Activated CD8-positive, alpha-beta T cell treated with anti-CD3 and anti-CD28 coated beads for 36 hours (primary cell): ENCODE measurements around the gene BMERB1. TPM values are rescaled to one million over a fixed set of nuclear protein-coding genes. Genes with fewer than 3 reads are reported as not detected.
"Not testable (repeated sequence)": the region's sequence is repeated elsewhere in the genome, so short reads cannot be mapped to it uniquely, and the experiment has no call there.

Source experiments
- ATAC-seq: fragments of 200-7000 bp; cut with Tn5 transposase; one replicate; pipeline ENCODE4 v1.10.0; 2021; ENCODE audit warnings: mild to moderate bottlenecking, moderate library complexity
- CTCF ChIA-PET: fragments of 350-600 bp; sonication (Branson Sonifier 250); formaldehyde crosslinking; loops from one replicate; lab custom pipeline; 2021; ENCODE audit warnings: antibody characterized with exemption; lab: Charles Lee
- POLR2A ChIA-PET: fragments of 350-600 bp; sonication (Branson Sonifier 250); formaldehyde crosslinking; loops from one replicate; lab custom pipeline; 2021; ENCODE audit warnings: antibody characterized with exemption; lab: Charles Lee
- DNase-seq: peaks from one replicate; pipeline ENCODE4 v3.0.0-alpha.2; 2020
- H3K27ac Mint-ChIP-seq: one replicate; pipeline ENCODE4 v1.8.0; 2021; ENCODE audit warnings: mild to moderate bottlenecking, mixed read lengths
- H3K27me3 Mint-ChIP-seq: one replicate; pipeline ENCODE4 v1.8.0; 2021; ENCODE audit warnings: mixed read lengths
- H3K36me3 Mint-ChIP-seq: one replicate; pipeline ENCODE4 v1.8.0; 2021; ENCODE audit warnings: low read depth, mixed read lengths
- H3K4me1 Mint-ChIP-seq: one replicate; pipeline ENCODE4 v1.8.0; 2021; ENCODE audit warnings: low read depth, mixed read lengths
- H3K4me3 Mint-ChIP-seq: one replicate; pipeline ENCODE4 v1.8.0; 2021; ENCODE audit warnings: mild to moderate bottlenecking, moderate library complexity, mixed read lengths
- H3K9me3 Mint-ChIP-seq: one replicate; pipeline ENCODE4 v1.8.0; 2021; ENCODE audit warnings: mixed read lengths
- intact Hi-C: fragments of 100-400 bp; cut with micrococcal nuclease; formaldehyde crosslinking; loops from one replicate; pipeline ENCODE4 v1.10.0; 2022
- total RNA-seq, 2 experiments: library from RNA; stranded (reverse); gene quantifications; one replicate each; pipeline ENCODE4 v1.2.3, GENCODE V29; 2021
- TF ChIP-seq, protein P1 (sequence below): fragments of 200-600 bp; IDR thresholded peaks from one replicate; pipeline ENCODE4 v1.8.0; 2022; ENCODE audit warnings: antibody characterized with exemption, mild to moderate bottlenecking

Gene BMERB1
- total RNA-seq, 2 experiments from 2014 or later, result 14.0 to 14.1 TPM

DNA sequence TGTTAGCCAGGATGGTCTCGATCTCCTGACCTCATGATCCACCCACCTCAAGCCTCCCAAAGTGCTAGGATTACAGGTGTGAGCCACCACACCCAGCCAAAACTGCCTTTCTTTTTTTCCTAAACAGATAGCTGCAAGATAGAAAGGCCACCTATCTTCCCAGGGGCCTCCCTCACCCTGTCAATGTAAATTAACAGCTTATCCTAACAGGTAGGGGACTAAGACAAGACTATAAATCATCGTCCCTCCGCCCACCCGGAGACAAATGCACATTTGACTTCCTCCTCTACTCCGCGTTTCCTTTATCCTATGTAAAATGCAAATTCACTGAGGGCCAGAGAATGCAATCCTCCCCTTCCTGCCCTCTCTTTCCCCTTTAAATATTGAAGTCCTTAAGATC is 137.2 kb downstream of the BMERB1 start:
- Mint-ChIP-seq H3K4me3 (no peak overlapping the region), H3K27ac (peak overlapping the region; percentile 79), H3K27me3 (no peaks in the 10 kb centered on the region), H3K4me1 (peaks cover 43% of the 10 kb centered on the region), H3K36me3 (peaks cover 46% of the 10 kb centered on the region), H3K9me3 (peaks cover 26% of the 10 kb centered on the region)
- ChIA-PET POLR2A (interaction anchor here (0.6 to 1.2 kb wide), 3 partner anchors 10 to 32 kb away, joined by 3 to 4 read pairs (median 3); no protein-coding TSS in a partner anchor), CTCF (interaction anchor here (0.6 kb wide), 1 partner anchor 8 kb away, joined by 3 read pairs; no protein-coding TSS in a partner anchor)
- DNase-seq (no peak), ATAC-seq (no peak)
- TF ChIP-seq, protein P1, sequence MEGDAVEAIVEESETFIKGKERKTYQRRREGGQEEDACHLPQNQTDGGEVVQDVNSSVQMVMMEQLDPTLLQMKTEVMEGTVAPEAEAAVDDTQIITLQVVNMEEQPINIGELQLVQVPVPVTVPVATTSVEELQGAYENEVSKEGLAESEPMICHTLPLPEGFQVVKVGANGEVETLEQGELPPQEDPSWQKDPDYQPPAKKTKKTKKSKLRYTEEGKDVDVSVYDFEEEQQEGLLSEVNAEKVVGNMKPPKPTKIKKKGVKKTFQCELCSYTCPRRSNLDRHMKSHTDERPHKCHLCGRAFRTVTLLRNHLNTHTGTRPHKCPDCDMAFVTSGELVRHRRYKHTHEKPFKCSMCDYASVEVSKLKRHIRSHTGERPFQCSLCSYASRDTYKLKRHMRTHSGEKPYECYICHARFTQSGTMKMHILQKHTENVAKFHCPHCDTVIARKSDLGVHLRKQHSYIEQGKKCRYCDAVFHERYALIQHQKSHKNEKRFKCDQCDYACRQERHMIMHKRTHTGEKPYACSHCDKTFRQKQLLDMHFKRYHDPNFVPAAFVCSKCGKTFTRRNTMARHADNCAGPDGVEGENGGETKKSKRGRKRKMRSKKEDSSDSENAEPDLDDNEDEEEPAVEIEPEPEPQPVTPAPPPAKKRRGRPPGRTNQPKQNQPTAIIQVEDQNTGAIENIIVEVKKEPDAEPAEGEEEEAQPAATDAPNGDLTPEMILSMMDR, result no peak
- intact Hi-C loops, result no loop called here

DNA sequence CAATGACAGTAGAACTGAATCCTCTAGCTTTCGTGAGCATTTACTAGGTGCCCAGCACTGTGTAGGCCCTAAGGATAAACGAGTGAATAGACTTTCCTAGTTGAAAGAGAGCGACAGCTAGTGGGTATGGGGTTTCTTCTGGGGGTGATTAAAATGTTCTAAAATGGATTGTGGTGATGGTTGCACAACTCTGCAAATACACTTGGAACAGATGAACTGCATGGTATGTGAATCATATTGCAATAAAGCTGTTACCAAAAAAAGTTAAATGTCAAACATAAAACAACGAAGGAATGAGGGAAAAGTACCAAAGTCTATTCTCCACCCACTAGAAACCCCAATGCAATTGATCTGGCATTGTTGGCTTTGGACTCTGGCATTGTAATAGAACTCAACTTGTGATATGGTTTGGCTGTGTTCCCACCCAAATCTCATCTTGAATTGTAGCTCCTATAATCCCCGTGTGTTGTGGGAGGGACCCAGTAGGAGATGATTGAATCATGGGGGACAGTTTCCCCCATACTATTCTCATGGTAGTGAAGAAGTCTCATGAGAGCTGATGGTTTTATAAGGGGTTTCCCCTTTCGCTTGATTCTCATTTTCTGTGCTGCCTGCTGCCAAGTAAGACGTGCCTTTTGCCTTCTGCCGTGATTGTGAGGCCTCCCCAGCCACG is 138.1 kb downstream of the BMERB1 start:
- H3K27me3 Mint-ChIP-seq, result no peaks in the 10 kb centered on the region
- CTCF ChIA-PET, result interaction anchor here (0.7 to 1.1 kb wide), 3 partner anchors 18 to 20 kb away, joined by 3 read pairs; no protein-coding TSS in a partner anchor
- TF ChIP-seq, protein P1, result no peak
- peak overlapping the region; percentile 79 for H3K27ac Mint-ChIP-seq
- POLR2A ChIA-PET, result interaction anchor here (0.7 to 1.6 kb wide), 7 partner anchors 9 to 154 kb away, joined by 3 read pairs; no protein-coding TSS in a partner anchor
- H3K4me3 Mint-ChIP-seq, result peak overlapping the region; percentile 39
- peaks cover 29% of the 10 kb centered on the region for H3K9me3 Mint-ChIP-seq
- DNase-seq (peak; percentile 65), ATAC-seq (peak; percentile 85)
- peaks cover 43% of the 10 kb centered on the region for H3K4me1 Mint-ChIP-seq
- intact Hi-C loops, result no loop called here
- peaks cover 51% of the 10 kb centered on the region for H3K36me3 Mint-ChIP-seq

DNA sequence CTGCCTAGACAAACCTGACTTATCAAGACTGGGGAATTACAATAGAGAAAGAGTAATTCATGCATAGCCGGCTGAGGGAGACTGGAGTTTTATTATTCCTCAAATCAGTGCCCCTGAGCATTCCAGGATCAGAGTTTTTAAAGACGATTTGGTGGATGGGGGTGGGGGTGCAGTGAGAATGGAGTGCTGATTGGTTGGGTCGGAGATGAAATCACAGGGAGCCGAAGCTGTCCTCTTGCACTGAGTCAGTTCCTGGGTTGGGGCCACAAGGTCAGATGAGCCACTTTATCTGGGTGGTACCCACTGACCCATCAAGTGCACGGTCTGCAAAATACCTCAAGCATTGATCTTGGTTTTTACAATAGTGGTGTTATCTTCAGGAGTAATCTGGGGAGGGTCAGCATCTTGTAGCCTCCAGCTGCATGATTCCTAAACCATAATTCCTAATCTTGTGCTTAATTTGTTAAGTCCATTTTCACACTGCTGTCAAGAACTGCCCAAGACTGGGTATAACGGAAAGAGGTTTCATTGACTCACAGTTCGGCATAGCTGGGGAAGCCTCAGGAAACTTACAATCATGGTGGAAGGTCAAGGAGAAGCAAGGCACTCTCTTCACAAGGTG is 139.0 kb downstream of the BMERB1 start:
- peak overlapping the region; percentile 79 for H3K27ac Mint-ChIP-seq
- peak overlapping the region; percentile 39 for H3K4me3 Mint-ChIP-seq
- ChIA-PET POLR2A (interaction anchor here (0.7 to 1.6 kb wide), 4 partner anchors 12 to 153 kb away, joined by 3 read pairs; no protein-coding TSS in a partner anchor), CTCF (no interaction called here)
- H3K27me3 Mint-ChIP-seq, result no peaks in the 10 kb centered on the region
- peaks cover 29% of the 10 kb centered on the region for H3K9me3 Mint-ChIP-seq
- TF ChIP-seq, protein P1, result no peak
- peaks cover 53% of the 10 kb centered on the region for H3K36me3 Mint-ChIP-seq
- peaks cover 43% of the 10 kb centered on the region for H3K4me1 Mint-ChIP-seq
- ATAC-seq (no peak), DNase-seq (no peak)
- intact Hi-C loops, result no loop called here

DNA sequence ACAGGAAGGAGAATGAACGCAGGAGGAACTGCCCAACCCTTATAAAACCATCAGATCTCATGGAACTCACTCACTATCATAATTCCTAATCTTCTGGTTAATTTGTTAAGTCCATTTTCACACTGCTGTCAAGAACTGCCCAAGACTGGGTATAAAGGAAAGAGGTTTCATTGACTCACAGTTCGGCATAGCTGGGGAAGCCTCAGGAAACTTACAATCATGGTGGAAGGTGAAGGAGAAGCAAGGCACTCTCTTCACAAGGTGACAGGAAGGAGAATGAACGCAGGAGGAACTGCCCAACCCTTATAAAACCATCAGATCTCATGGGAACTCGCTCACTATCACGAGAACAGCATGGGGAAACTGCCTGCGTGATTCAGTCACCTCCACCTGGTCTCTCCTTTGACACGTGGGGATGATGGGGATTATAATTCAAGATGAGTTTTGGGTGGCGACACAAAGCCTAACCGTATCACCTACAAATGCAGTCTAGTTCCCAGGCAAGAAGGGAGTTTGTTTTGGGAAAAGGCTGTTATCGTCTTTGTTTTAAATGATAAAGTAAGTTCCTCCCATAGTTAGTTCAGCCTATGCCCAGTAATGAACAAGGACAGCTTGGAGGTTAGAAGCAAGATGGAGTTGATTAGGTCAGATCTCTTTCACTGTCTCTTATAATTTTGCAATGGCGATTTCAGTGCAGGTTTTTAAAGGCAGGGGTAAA is 139.7 kb downstream of the BMERB1 start:
- H3K27me3 Mint-ChIP-seq, CTCF ChIA-PET, ATAC-seq, intact Hi-C loops, DNase-seq, H3K4me3 Mint-ChIP-seq: not testable (repeated sequence)
- Mint-ChIP-seq H3K27ac (peak overlapping the region; percentile 79), H3K36me3 (peaks cover 50% of the 10 kb centered on the region), H3K4me1 (peaks cover 43% of the 10 kb centered on the region), H3K9me3 (peaks cover 29% of the 10 kb centered on the region)
- POLR2A ChIA-PET, result interaction anchor here (0.7 to 1.6 kb wide), 2 partner anchors 11 to 17 kb away, joined by 3 read pairs; no protein-coding TSS in a partner anchor

DNA sequence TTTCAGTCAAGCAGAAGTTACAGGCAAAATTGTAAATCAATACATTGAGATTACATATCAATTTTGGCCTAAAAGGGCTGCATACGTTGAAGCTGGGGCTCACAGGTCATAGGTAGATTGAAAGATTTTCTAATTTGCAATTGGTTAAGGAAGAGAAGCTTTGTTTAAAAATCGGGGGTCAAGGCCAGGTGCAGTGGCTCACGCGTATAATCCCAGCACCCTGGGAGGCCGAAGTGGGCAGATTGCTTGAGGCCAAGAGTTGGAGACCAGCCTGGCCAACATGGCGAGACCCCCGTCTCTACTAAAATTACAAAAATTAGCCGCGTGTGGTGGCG is 140.2 kb downstream of the BMERB1 start:
- ChIA-PET CTCF (no interaction called here), POLR2A (interaction anchor here (0.7 kb wide), 1 partner anchor 16 kb away, joined by 3 read pairs; no protein-coding TSS in a partner anchor)
- TF ChIP-seq, protein P1, result no peak
- peak overlapping the region; percentile 5 for H3K27ac Mint-ChIP-seq
- peaks cover 43% of the 10 kb centered on the region for H3K4me1 Mint-ChIP-seq
- no peak for DNase-seq
- peaks cover 27% of the 10 kb centered on the region for H3K9me3 Mint-ChIP-seq
- intact Hi-C loops, result no loop called here
- no peak overlapping the region for H3K4me3 Mint-ChIP-seq
- no peaks in the 10 kb centered on the region for H3K27me3 Mint-ChIP-seq
- peaks cover 46% of the 10 kb centered on the region for H3K36me3 Mint-ChIP-seq
- no peak for ATAC-seq
